Mesodermal cell (in vitro differentiated cells): ENCODE data around the gene ANKRD36B.
"Not testable (repeated sequence)": the region's sequence is repeated elsewhere in the genome, so short reads cannot be mapped to it uniquely, and the experiment has no call there.

Source experiments
- H3K27ac ChIP-seq: 2 replicates; pipeline ENCODE4 v1.7.0; 2013; ENCODE audit warnings: mild to moderate bottlenecking, low read depth, low read length, moderate library complexity; ENCODE audit not compliant: severe bottlenecking
- H3K36me3 ChIP-seq: 2 replicates; pipeline ENCODE4 v1.7.1; 2013; ENCODE audit warnings: mild to moderate bottlenecking, low read length, moderate library complexity; ENCODE audit not compliant: control insufficient read depth, insufficient read depth
- H3K4me1 ChIP-seq: one replicate; pipeline ENCODE4 v1.7.1; 2013; ENCODE audit warnings: mild to moderate bottlenecking, low read length; ENCODE audit not compliant: insufficient read depth, control insufficient read depth, poor library complexity, severe bottlenecking
- H3K4me3 ChIP-seq: 2 replicates; pipeline ENCODE4 v1.7.0; 2013; ENCODE audit warnings: low read length, control low read depth, mild to moderate bottlenecking; ENCODE audit not compliant: insufficient read depth, poor library complexity, severe bottlenecking; ENCODE audit errors: extremely low read depth
- H3K9me3 ChIP-seq: 2 replicates; pipeline ENCODE4 v1.7.1; 2013; ENCODE audit warnings: mild to moderate bottlenecking, low read length, moderate library complexity; ENCODE audit not compliant: control insufficient read depth
- WGBS, 2 experiments: methylation state at CpG; one replicate each; pipeline ENCODE4 v1.1.5; 2013; ENCODE audit warnings: missing lambda C conversion rate in 2 of 2; ENCODE audit not compliant: insufficient coverage in 2 of 2; 5-methylcytosine and 5-hydroxymethylcytosine counted together

ANKRD36B gene

GRCh38 chr2:97548536-97548935 lies 41.1 kb downstream of the ANKRD36B start:
- not testable (repeated sequence) for H3K36me3 ChIP-seq, H3K4me1 ChIP-seq

GRCh38 chr2:97546711-97547110 lies 43.0 kb downstream of the ANKRD36B start:
- H3K4me3 ChIP-seq: no peak overlapping the region
- no peak overlapping the region for H3K27ac ChIP-seq
- no CpG with 5 or more reads among the region's 2 CpGs for WGBS, 2 experiments
- H3K4me1 ChIP-seq: no peaks in the 10 kb centered on the region
- H3K9me3 ChIP-seq: no peaks in the 10 kb centered on the region
- H3K36me3 ChIP-seq: peaks cover 3% of the 10 kb centered on the region

More at GRCh38 chr2:97548536-97548935, 41.1 kb downstream of the ANKRD36B start:
- H3K4me3 ChIP-seq, H3K27ac ChIP-seq, H3K9me3 ChIP-seq: not testable (repeated sequence)

DNA sequence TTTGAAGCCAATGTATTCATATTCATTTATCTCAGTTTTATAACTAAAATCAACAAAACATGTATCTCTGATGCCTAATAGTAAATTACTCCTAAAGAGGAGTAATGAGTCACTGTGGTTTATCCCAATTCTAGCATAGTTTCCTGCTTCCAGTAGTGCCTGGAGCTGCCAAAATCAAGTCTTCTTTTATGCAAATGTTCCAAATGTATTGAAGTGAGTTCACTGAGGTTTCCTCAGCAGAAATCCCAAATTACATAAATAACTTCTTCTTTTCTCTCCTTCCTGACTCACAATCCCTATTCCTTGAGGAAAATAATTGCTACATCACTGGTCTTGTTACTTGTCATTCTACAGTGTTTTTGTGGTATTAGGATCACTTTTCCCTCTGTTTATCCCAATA lies 44.8 kb downstream of the ANKRD36B start:
- H3K4me1 ChIP-seq, H3K4me3 ChIP-seq, H3K36me3 ChIP-seq, H3K9me3 ChIP-seq, H3K27ac ChIP-seq: not testable (repeated sequence)

GRCh38 chr2:97525904-97526303 lies 63.8 kb downstream of the ANKRD36B start:
- H3K4me3 ChIP-seq: not testable (repeated sequence)
- WGBS, 2 experiments: no CpG with 5 or more reads among the region's 2 CpGs

DNA sequence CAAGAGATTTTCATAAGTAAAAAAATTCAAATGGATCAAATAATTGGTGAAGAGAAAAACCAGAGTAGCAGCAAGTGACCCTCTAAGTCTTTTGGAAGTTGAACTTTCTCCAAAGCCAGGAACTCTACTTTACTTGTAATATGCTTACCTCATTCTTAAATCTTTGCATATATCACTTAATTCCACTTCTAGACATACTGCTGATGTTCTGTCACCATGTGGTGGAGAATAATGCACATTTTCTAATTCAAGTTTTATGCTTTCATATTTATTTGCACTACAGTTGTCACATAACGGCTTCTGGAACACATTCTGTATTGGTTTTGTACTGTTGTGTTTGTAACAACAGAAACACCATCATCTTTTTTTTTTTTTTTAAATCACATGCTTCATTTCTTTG lies 65.9 kb downstream of the ANKRD36B start:
- WGBS, 2 experiments: no CpG with 5 or more reads among the region's 1 CpG
- not testable (repeated sequence) for H3K27ac ChIP-seq, H3K9me3 ChIP-seq

More at GRCh38 chr2:97525904-97526303, 63.8 kb downstream of the ANKRD36B start:
- H3K27ac ChIP-seq, H3K9me3 ChIP-seq, H3K36me3 ChIP-seq, H3K4me1 ChIP-seq: not testable (repeated sequence)

GRCh38 chr2:97522916-97523555 lies 66.6 kb downstream of the ANKRD36B start:
- not testable (repeated sequence) for H3K27ac ChIP-seq, H3K4me3 ChIP-seq, H3K4me1 ChIP-seq, H3K36me3 ChIP-seq, H3K9me3 ChIP-seq
- no CpG with 5 or more reads among the region's 2 CpGs for WGBS, 2 experiments

More for the DNA sequence above, 65.9 kb downstream of the ANKRD36B start:
- not testable (repeated sequence) for H3K4me1 ChIP-seq, H3K4me3 ChIP-seq, H3K36me3 ChIP-seq

- WGBS, 2 experiments: no CpG with 5 or more reads among the region's 4 CpGs
These were observed 94.0 kb downstream of the ANKRD36B start for GRCh38 chr2:97495651-97496050.

GRCh38 chr2:97490141-97490540 lies 99.5 kb downstream of the ANKRD36B start:
- H3K4me1 ChIP-seq, H3K27ac ChIP-seq, H3K9me3 ChIP-seq, H3K36me3 ChIP-seq, H3K4me3 ChIP-seq: not testable (repeated sequence)
- 89 to 97% methylated on average over 3 of the region's 5 CpGs for WGBS, 2 experiments

More at GRCh38 chr2:97495651-97496050, 94.0 kb downstream of the ANKRD36B start:
- not testable (repeated sequence) for H3K36me3 ChIP-seq, H3K4me1 ChIP-seq, H3K9me3 ChIP-seq, H3K27ac ChIP-seq, H3K4me3 ChIP-seq
